Activated T-cell treated with anti-CD3 and anti-CD28 coated beads, Interleukin-2, amount 50 U/mL, for 4 hours (primary cell): Measurements from ENCODE around the gene SEMA6A. TPM values are rescaled to one million over a fixed set of nuclear protein-coding genes. Genes with fewer than 3 reads are reported as not detected.

Source experiments
- ATAC-seq, 2 donors: fragments of 200-7000 bp; cut with Tn5 transposase; one replicate each; pipeline ENCODE4 v1.10.0; 2021
- DNase-seq: peaks from one replicate; pipeline ENCODE4 v3.0.0-alpha.2; 2020
- H3K27me3 Mint-ChIP-seq: one replicate; pipeline ENCODE4 v1.8.0; 2021; ENCODE audit warnings: low read depth, mixed read lengths
- H3K36me3 Mint-ChIP-seq: one replicate; pipeline ENCODE4 v1.8.0; 2022; ENCODE audit warnings: mixed read lengths; ENCODE audit not compliant: insufficient read depth
- H3K4me1 Mint-ChIP-seq: one replicate; pipeline ENCODE4 v1.8.0; 2021; ENCODE audit warnings: low read depth, mixed read lengths
- H3K4me3 Mint-ChIP-seq: one replicate; pipeline ENCODE4 v1.8.0; 2021; ENCODE audit warnings: mild to moderate bottlenecking, moderate library complexity, mixed read lengths
- H3K9me3 Mint-ChIP-seq: one replicate; pipeline ENCODE4 v1.8.0; 2021; ENCODE audit warnings: mixed read lengths
- total RNA-seq, 3 donors: library from RNA; stranded (reverse); gene quantifications; one replicate each; pipeline ENCODE4 v1.2.1, GENCODE V29; 2021

SEMA6A gene
- total RNA-seq, 3 donors from 2014 or later: 0.92 to 2.1 (median 1.1) TPM

GRCh38 chr5:116449458-116449857 lies 125.2 kb downstream of the SEMA6A start:
- Mint-ChIP-seq H3K36me3 (peaks cover 44% of the 10 kb centered on the region), H3K4me3 (no peak overlapping the region), H3K9me3 (no peaks in the 10 kb centered on the region), H3K27me3 (no peaks in the 10 kb centered on the region), H3K4me1 (peaks cover 5% of the 10 kb centered on the region)
- ATAC-seq (no peak), DNase-seq (no peak)

DNA sequence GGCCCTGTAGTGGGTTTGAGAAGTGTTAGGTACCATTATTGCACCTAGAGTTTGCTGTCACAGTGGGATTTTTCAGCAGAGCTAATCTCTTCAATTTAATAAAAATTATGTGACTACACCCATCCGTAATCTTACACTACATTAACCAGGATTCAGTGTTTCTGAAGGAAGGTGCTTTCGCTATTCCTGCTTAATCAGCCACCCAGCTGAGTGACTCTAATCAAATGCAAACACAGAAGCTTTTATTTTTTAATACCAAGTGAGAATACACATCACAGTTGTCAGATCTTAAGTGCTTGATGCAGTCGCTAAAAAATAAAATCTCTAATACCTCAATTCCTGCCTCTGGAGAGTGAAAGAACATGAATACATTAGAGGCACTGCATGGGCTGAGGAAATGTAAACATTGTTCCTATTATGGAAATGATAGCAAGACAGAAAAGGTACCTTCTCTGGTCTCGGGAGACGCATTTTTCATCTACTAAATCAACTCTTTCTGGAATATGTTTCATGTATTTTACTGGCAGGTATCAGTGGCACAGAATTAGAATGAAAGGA lies 125.7 kb downstream of the SEMA6A start:
- DNase-seq (no peak), ATAC-seq (no peak)
- no peaks in the 10 kb centered on the region for H3K27me3 Mint-ChIP-seq
- H3K36me3 Mint-ChIP-seq: peaks cover 47% of the 10 kb centered on the region
- peaks cover 1% of the 10 kb centered on the region for H3K4me1 Mint-ChIP-seq
- no peak overlapping the region for H3K4me3 Mint-ChIP-seq
- no peaks in the 10 kb centered on the region for H3K9me3 Mint-ChIP-seq

GRCh38 chr5:116448450-116448849 lies 126.2 kb downstream of the SEMA6A start:
- Mint-ChIP-seq H3K27me3 (no peaks in the 10 kb centered on the region), H3K4me1 (no peaks in the 10 kb centered on the region), H3K36me3 (peaks cover 49% of the 10 kb centered on the region), H3K4me3 (no peak overlapping the region), H3K9me3 (no peaks in the 10 kb centered on the region)
- ATAC-seq: no peak
- DNase-seq: no peak

DNA sequence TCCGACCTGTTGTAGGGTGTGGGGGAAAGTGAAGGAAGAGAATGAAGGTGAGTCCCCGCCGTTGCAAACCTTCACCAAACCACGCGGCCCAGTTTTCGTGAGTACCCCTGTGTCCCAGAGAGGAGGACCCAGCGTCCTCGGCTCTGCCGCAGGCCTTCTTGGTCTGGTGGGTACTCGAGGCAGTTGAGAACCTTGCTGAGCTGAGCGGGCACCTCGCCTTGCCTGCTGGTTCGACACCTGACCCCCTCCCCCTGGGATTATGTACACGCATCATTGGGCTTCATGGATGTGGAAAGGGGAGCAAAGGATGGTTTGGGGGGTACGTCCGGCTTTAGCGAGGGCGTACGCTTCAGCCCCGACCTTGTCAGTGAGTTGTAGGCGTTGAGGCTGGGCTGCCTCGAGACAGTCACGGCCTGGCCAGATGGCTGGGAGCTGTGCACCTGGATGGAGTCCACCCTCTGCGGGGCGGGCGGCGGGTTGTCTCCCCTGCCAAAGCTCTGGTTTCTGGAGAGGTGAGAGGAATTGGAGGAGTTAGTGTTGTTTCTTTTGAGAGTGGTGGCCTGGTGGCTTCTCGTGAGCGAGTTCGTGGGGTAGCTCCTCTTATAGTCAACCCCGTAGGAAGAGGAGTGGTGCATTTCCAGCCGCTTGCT lies 128.1 kb downstream of the SEMA6A start:
- DNase-seq (no peak), ATAC-seq (no peak)
- peaks cover 40% of the 10 kb centered on the region for H3K36me3 Mint-ChIP-seq
- H3K9me3 Mint-ChIP-seq: no peaks in the 10 kb centered on the region
- H3K4me3 Mint-ChIP-seq: no peak overlapping the region
- H3K27me3 Mint-ChIP-seq: no peaks in the 10 kb centered on the region
- no peaks in the 10 kb centered on the region for H3K4me1 Mint-ChIP-seq

DNA sequence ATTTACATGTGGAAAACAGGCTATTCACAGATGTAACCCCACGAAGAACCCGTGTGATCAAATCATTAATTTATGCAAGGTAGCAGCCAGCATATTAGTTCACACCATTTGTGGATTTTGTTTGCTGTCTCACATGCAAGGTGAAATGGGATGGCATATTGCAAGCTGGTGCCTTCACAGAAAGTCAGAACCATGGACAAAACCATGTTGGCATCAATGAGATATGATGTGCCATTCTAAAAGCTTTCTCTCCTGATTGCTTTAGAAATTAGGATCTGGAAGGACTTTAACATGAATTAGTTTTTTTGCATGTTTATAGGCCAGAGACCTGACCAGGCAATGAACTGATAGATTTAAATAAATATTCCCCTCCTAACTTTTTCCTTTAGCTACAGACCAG lies 129.3 kb downstream of the SEMA6A start:
- Mint-ChIP-seq H3K36me3 (peaks cover 38% of the 10 kb centered on the region), H3K27me3 (no peaks in the 10 kb centered on the region), H3K4me3 (no peak overlapping the region), H3K9me3 (no peaks in the 10 kb centered on the region), H3K4me1 (no peaks in the 10 kb centered on the region)
- ATAC-seq: no peak
- DNase-seq: no peak

- ATAC-seq (no peak), DNase-seq (no peak)
- H3K27me3 Mint-ChIP-seq: no peaks in the 10 kb centered on the region
- no peaks in the 10 kb centered on the region for H3K4me1 Mint-ChIP-seq
- peaks cover 36% of the 10 kb centered on the region for H3K36me3 Mint-ChIP-seq
- no peak overlapping the region for H3K4me3 Mint-ChIP-seq
- no peaks in the 10 kb centered on the region for H3K9me3 Mint-ChIP-seq
These were observed 130.0 kb downstream of the SEMA6A start for GRCh38 chr5:116444373-116445295.

DNA sequence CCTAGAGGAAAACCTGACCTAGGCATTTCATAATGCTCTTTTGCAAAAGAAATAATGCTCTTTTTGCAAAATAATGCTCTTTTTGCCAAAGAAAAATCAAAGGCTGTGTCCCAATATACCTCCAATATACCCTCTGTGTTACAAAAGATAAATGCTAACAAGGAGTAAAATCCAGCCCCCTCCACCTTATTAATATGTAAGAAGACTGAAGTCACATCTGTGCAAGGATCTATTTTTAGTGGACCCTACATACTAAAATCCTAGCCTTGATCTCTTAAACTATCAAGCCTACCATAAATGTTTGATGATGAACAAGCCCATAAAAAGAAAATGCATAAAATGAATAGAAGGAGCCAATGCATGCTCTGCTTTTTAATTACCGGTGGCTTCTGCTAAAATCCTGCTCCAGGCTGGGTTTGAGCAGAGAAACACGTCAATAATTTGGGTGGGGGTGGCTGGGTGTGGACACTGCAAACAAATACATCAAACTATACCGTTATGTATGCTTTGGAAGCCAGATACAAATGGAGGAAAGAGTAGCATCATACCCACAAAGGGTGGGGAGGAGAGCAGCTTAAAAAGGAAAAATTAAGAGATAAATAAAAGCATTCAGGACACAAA lies 131.6 kb downstream of the SEMA6A start:
- Mint-ChIP-seq H3K4me3 (no peak overlapping the region), H3K36me3 (peaks cover 25% of the 10 kb centered on the region), H3K9me3 (no peaks in the 10 kb centered on the region), H3K4me1 (no peaks in the 10 kb centered on the region), H3K27me3 (no peaks in the 10 kb centered on the region)
- ATAC-seq (no peak), DNase-seq (no peak)

DNA sequence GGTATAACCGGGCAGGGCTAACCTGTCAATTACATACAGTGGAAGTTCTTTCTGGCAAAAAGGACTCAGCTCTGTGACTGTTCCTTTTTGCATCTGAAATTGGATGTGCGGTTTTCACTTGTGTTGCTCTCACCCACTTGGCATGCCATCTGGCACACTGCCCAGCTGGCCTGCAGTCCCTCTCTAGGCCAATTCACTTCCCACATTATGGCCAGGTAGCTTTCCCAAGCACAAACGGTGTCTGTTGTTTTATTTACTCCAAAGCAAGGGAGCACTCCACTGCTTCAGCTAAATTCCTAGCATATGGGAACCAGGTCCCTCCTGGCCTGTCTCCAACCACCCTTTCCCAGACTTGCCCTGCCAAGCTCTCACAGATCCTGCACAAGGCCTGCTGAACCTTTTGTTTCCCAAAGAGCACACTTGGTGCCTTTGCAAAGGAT lies 132.5 kb downstream of the SEMA6A start:
- no peaks in the 10 kb centered on the region for H3K9me3 Mint-ChIP-seq
- no peak for DNase-seq
- H3K36me3 Mint-ChIP-seq: peaks cover 31% of the 10 kb centered on the region
- H3K4me3 Mint-ChIP-seq: no peak overlapping the region
- ATAC-seq: no peak
- H3K27me3 Mint-ChIP-seq: no peaks in the 10 kb centered on the region
- H3K4me1 Mint-ChIP-seq: no peaks in the 10 kb centered on the region

DNA sequence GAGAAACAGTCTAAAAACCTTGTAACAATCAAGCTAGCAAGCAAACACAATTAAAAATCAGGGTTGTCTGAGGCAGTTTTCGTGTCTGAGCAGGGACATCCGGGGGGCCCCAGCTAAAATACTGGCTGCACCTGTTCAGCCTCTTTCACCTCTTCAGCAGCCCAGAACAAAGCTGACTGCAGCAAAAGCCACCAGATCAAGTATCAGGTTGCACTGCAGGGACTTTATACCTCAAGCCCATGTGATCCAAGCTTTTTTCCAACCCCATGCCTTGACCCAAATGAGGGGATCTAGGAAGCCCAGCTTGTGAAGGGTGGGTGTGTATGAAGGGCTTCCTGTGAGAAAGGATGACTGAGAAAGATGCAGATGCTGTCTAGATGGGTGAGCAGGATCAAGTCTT lies 133.4 kb downstream of the SEMA6A start:
- no peak overlapping the region for H3K4me3 Mint-ChIP-seq
- DNase-seq (no peak), ATAC-seq (no peak)
- no peaks in the 10 kb centered on the region for H3K4me1 Mint-ChIP-seq
- H3K9me3 Mint-ChIP-seq: no peaks in the 10 kb centered on the region
- H3K27me3 Mint-ChIP-seq: no peaks in the 10 kb centered on the region
- H3K36me3 Mint-ChIP-seq: peaks cover 32% of the 10 kb centered on the region

- no peaks in the 10 kb centered on the region for H3K4me1 Mint-ChIP-seq
- H3K4me3 Mint-ChIP-seq: no peak overlapping the region
- ATAC-seq: no peak
- H3K27me3 Mint-ChIP-seq: no peaks in the 10 kb centered on the region
- no peaks in the 10 kb centered on the region for H3K9me3 Mint-ChIP-seq
- peaks cover 27% of the 10 kb centered on the region for H3K36me3 Mint-ChIP-seq
- DNase-seq: no peak
These were observed 134.1 kb downstream of the SEMA6A start for GRCh38 chr5:116440457-116441001.

DNA sequence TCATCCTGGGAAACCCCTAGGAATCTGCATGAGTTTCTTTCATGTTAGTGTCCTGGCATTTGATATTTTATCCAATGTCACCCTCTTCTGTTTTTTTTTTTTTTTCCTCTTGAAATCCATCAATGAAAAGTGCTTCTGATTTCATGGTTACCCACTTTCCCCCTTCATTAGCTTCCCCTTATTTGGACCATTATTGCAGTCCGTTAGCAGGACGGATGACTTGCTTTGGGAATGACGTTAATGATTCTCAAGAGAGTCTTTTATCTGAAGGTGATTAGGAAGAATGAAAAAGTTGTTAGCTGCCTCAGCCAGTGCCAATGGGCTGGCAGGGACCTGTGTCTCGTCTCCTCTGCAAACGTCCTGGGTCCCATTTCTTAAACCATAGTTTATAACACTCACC lies 134.7 kb downstream of the SEMA6A start:
- peaks cover 26% of the 10 kb centered on the region for H3K36me3 Mint-ChIP-seq
- H3K4me1 Mint-ChIP-seq: no peaks in the 10 kb centered on the region
- no peak for ATAC-seq
- no peak for DNase-seq
- no peaks in the 10 kb centered on the region for H3K27me3 Mint-ChIP-seq
- no peaks in the 10 kb centered on the region for H3K9me3 Mint-ChIP-seq
- H3K4me3 Mint-ChIP-seq: no peak overlapping the region

- no peaks in the 10 kb centered on the region for H3K9me3 Mint-ChIP-seq
- H3K4me3 Mint-ChIP-seq: no peak overlapping the region
- H3K36me3 Mint-ChIP-seq: peaks cover 27% of the 10 kb centered on the region
- ATAC-seq (no peak), DNase-seq (no peak)
- H3K27me3 Mint-ChIP-seq: no peaks in the 10 kb centered on the region
- no peaks in the 10 kb centered on the region for H3K4me1 Mint-ChIP-seq
These were observed 135.6 kb downstream of the SEMA6A start for GRCh38 chr5:116438979-116439554.

GRCh38 chr5:116437922-116438578 lies 136.6 kb downstream of the SEMA6A start:
- Mint-ChIP-seq H3K4me1 (no peaks in the 10 kb centered on the region), H3K36me3 (peaks cover 30% of the 10 kb centered on the region), H3K4me3 (no peak overlapping the region)

More at GRCh38 chr5:116437922-116438578, 136.6 kb downstream of the SEMA6A start:
- Mint-ChIP-seq H3K9me3 (no peaks in the 10 kb centered on the region), H3K27me3 (no peaks in the 10 kb centered on the region)
- no peak for ATAC-seq
- no peak for DNase-seq
